H1 (cell line): ENCODE data around the gene TNFAIP8. TPM values are rescaled to one million over a fixed set of nuclear protein-coding genes. Genes with fewer than 3 reads are reported as not detected.

Source experiments
- TBP ChIP-seq: IDR thresholded peaks from 2 replicates; pipeline ENCODE4 v1.6.1; 2011; ENCODE audit warnings: low read depth, low read length, improper control_type of control experiment
- polyA plus RNA-seq, 7 experiments: library from polyadenylated mRNA; depleted of rRNA in 3 of 7; stranded (reverse) in 5 of 7; unstranded in 2 of 7; fragments of >200 nt in 5 of 7; fragments of 200-250 nt in 2 of 7; gene quantifications; 1 replicate in 5 of 7; 2 replicates in 1 of 7; 4 replicates in 1 of 7; pipeline versions ENCODE4 v1.2.1 to v1.2.3, GENCODE V29; 2011 to 2013; ENCODE audit warnings: missing spikeins in 2 of 7, mixed read lengths in 2 of 7
- total RNA-seq: library from RNA; stranded (reverse); fragmentation: NEBNext Ultra II Directional; extraction: Animal tissue kit (Norgen Biotek cat#: 25700); gene quantifications from 2 replicates; pipeline ENCODE4 v1.2.1, GENCODE V29; 2021

TNFAIP8 gene
- total and polyA plus RNA-seq, 2 of the 8 experiments (the other 6 are each of a cell fraction or from before 2014, with no cell fraction given), result 12.4 to 19.3 TPM

DNA sequence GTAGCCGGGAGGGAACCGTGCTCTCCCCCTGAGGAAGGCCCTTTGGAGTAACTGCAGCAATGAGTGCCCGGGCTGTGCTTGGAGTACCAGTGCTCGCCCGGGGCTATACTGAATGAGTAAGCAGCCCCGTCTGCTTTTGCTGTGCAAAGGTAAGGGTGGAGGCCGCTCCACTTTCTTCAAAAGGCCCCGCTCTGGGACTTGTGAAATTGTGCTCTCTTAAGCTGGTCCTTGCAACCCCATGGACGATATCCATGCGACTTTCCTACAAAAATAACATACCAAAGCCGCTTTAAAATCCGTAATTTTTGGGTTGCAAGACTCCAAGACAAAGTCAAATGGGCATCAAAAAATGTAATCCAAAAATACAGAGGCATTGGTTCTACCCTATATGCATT, 578 bp upstream of the TNFAIP8 start (continued):
- 0 out of 2 replicates have a peak, but pooled peaks have one; percentile 22 for TF ChIP-seq TBP
